ENCODE data around the gene SCMH1.

The SCMH1 gene

DNA sequence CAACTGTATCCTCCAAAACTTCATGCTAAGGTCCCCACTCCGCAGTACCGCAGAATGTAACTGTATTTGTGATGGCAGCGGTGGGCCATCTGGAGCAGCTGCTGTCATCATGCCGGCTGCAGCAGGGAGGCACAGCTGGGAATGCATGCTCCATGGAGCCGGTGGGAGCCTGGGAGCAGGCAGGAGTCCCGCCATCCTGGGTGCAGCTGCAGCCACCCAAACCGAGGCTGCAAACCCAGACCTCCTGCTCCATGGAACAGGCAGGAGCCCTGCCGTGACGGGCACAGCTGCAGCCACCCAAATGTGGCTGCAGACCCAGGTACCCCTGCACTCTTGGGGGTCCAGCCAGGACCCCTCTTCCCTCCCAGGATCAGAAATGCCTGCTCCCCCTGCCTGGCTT lies 80.3 kb downstream of the SCMH1 start:
- no peaks in the 10 kb centered on the region for H3K4me1 ChIP-seq (ENCODE audit: control insufficient read depth, insufficient read depth, low read length, poor library complexity, severe bottlenecking)
- no peak overlapping the region for H3K4me3 ChIP-seq (ENCODE audit: insufficient read depth, low read depth, low read length, poor library complexity, severe bottlenecking)
- no peaks in the 10 kb centered on the region for H3K36me3 ChIP-seq (ENCODE audit: control insufficient read depth, insufficient read depth, low read length)
- no peaks in the 10 kb centered on the region for H3K9me3 ChIP-seq (ENCODE audit: control insufficient read depth, low read length)
- H3K27me3 ChIP-seq (replicated peaks; ENCODE audit: control insufficient read depth, insufficient read depth, low read length, poor library complexity, severe bottlenecking), result no peaks in the 10 kb centered on the region
- H3K27ac ChIP-seq (ENCODE audit: insufficient read depth, low read length, poor library complexity, severe bottlenecking), result no peak overlapping the region
- DNase-seq, result no peak

DNA sequence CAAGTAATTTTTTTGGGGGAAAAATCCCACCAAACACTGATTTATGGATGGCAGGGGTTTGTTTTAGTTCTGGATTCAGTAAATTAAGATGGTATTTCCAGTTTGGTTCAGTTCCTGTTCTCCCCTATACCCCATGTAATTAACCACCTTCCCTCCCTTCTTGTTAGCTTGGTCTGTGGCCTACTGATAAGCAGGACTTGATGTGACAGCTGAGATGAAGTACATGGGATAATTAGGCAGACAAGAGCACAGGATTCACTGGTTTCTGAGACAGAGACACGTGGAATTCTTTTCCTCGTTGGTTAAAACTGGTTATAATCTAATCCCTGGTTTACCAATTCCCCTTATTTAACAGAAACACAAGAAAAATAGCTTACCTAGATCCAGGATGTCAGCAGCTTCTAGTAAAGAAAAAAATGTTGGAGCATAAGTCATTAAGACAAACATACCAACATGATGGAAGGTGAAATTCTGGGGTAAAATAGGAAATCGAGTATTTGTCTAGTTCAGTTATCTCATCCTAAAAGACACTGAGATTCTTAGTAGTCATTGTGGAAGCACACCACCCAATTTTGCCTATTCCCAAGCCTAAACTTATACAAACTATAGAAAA lies 81.5 kb downstream of the SCMH1 start:
- DNase-seq, result no peak
- Histone ChIP-seq H3K9me3 (ENCODE audit: control insufficient read depth, low read length) (no peaks in the 10 kb centered on the region), H3K4me3 (ENCODE audit: insufficient read depth, low read depth, low read length, poor library complexity, severe bottlenecking) (no peak overlapping the region), H3K27me3 (replicated peaks; ENCODE audit: control insufficient read depth, insufficient read depth, low read length, poor library complexity, severe bottlenecking) (no peaks in the 10 kb centered on the region), H3K36me3 (ENCODE audit: control insufficient read depth, insufficient read depth, low read length) (no peaks in the 10 kb centered on the region), H3K27ac (ENCODE audit: insufficient read depth, low read length, poor library complexity, severe bottlenecking) (no peak overlapping the region), H3K4me1 (ENCODE audit: control insufficient read depth, insufficient read depth, low read length, poor library complexity, severe bottlenecking) (no peaks in the 10 kb centered on the region)

GRCh38 chr1:41158966-41159365 lies 83.1 kb downstream of the SCMH1 start:
- Histone ChIP-seq H3K27ac (ENCODE audit: insufficient read depth, low read length, poor library complexity, severe bottlenecking) (no peak overlapping the region), H3K4me3 (ENCODE audit: insufficient read depth, low read depth, low read length, poor library complexity, severe bottlenecking) (no peak overlapping the region), H3K36me3 (ENCODE audit: control insufficient read depth, insufficient read depth, low read length) (no peaks in the 10 kb centered on the region), H3K9me3 (ENCODE audit: control insufficient read depth, low read length) (no peaks in the 10 kb centered on the region), H3K27me3 (replicated peaks; ENCODE audit: control insufficient read depth, insufficient read depth, low read length, poor library complexity, severe bottlenecking) (no peaks in the 10 kb centered on the region), H3K4me1 (ENCODE audit: control insufficient read depth, insufficient read depth, low read length, poor library complexity, severe bottlenecking) (no peaks in the 10 kb centered on the region)
- DNase-seq, result no peak

DNA sequence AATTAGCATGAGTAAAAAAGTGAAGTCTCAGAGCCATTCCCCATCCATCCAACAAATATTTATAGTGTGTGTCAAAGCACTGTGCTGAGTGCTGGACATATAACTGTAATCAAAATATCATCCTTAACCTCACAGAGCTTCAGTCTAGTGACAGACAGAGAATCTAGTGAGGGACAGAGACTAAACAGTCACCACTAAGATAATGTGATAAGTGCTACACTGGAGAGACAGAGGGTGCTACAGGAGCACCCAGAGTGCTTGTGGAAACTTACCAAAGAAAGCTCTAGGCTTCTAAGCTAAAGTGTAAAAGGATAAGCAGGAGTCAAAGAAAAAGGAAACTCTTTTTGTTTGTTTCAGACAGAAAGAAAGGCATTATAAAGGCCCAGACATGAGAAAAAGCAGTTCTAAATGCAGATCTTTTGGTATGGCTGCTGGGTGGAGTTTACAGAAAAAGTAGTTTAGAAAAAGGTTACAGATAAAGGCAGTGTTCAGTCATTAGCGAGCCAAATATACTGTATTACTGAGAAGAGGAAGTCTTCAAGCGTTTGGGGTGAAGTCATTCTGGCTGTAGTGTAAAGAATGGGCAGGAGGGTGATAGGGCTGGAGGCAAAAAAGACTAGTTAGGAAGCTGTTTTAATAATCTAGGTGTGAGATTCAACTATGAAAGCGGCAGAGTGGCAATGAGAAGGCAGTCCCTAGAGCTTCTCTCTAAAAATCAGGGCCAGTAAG lies 83.8 kb downstream of the SCMH1 start:
- Histone ChIP-seq H3K4me1 (ENCODE audit: control insufficient read depth, insufficient read depth, low read length, poor library complexity, severe bottlenecking) (no peaks in the 10 kb centered on the region), H3K4me3 (ENCODE audit: insufficient read depth, low read depth, low read length, poor library complexity, severe bottlenecking) (no peak overlapping the region), H3K36me3 (ENCODE audit: control insufficient read depth, insufficient read depth, low read length) (no peaks in the 10 kb centered on the region), H3K27me3 (replicated peaks; ENCODE audit: control insufficient read depth, insufficient read depth, low read length, poor library complexity, severe bottlenecking) (no peaks in the 10 kb centered on the region), H3K27ac (ENCODE audit: insufficient read depth, low read length, poor library complexity, severe bottlenecking) (no peak overlapping the region), H3K9me3 (ENCODE audit: control insufficient read depth, low read length) (no peaks in the 10 kb centered on the region)
- DNase-seq, result no peak

DNA sequence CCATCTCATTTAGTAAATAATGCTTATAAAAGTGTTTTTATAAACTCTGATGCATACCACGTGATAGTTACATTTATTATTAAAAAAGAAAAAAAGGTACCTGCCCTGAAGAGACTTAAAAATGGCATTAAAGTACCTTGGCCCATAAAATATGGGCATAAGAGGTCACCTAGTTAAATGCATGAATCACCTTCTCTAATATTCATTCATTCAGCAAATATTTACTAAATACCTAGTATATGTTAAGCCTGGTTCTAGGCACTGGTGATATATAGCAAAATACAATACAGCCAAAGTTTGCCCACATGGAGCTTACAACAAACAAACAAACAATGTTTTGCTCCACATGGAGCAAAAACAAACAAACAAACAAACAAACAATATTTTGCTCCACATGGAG lies 87.0 kb downstream of the SCMH1 start:
- no peak for DNase-seq
- H3K36me3 ChIP-seq (ENCODE audit: control insufficient read depth, insufficient read depth, low read length), result peaks cover 4% of the 10 kb centered on the region
- no peaks in the 10 kb centered on the region for H3K27me3 ChIP-seq (replicated peaks; ENCODE audit: control insufficient read depth, insufficient read depth, low read length, poor library complexity, severe bottlenecking)
- no peak overlapping the region for H3K4me3 ChIP-seq (ENCODE audit: insufficient read depth, low read depth, low read length, poor library complexity, severe bottlenecking)
- H3K27ac ChIP-seq (ENCODE audit: insufficient read depth, low read length, poor library complexity, severe bottlenecking), result no peak overlapping the region
- H3K4me1 ChIP-seq (ENCODE audit: control insufficient read depth, insufficient read depth, low read length, poor library complexity, severe bottlenecking), result no peaks in the 10 kb centered on the region
- no peaks in the 10 kb centered on the region for H3K9me3 ChIP-seq (ENCODE audit: control insufficient read depth, low read length)

DNA sequence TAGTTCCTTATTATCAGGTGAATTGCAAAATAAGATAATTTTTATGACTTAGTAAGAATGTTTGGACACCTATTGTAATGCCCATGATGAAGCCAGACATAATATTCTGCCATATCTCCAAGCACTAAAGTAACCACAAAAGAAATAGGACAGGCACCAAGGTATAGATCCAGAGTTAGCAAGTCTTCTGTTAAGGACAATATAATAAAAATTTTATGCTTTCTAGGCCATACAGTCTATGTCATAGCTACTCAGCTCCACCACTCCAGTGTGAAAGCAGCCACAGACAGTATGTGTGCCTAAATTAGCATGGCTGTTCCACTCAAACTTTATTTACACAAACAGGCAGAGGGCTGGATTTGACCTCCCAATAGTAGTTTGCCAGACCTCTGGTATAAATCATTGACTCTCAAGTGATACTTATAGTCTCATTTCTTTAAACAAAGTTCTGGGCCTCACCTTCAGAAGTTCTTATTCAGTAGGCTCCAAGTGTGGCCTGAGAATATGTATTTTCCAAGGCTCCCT lies 88.3 kb downstream of the SCMH1 start:
- no peaks in the 10 kb centered on the region for H3K27me3 ChIP-seq (replicated peaks; ENCODE audit: control insufficient read depth, insufficient read depth, low read length, poor library complexity, severe bottlenecking)
- H3K4me1 ChIP-seq (ENCODE audit: control insufficient read depth, insufficient read depth, low read length, poor library complexity, severe bottlenecking), result no peaks in the 10 kb centered on the region
- no peak overlapping the region for H3K4me3 ChIP-seq (ENCODE audit: insufficient read depth, low read depth, low read length, poor library complexity, severe bottlenecking)
- peaks cover 4% of the 10 kb centered on the region for H3K36me3 ChIP-seq (ENCODE audit: control insufficient read depth, insufficient read depth, low read length)
- DNase-seq, result no peak
- no peak overlapping the region for H3K27ac ChIP-seq (ENCODE audit: insufficient read depth, low read length, poor library complexity, severe bottlenecking)
- no peaks in the 10 kb centered on the region for H3K9me3 ChIP-seq (ENCODE audit: control insufficient read depth, low read length)

- Histone ChIP-seq H3K4me3 (ENCODE audit: insufficient read depth, low read depth, low read length, poor library complexity, severe bottlenecking) (no peak overlapping the region), H3K36me3 (ENCODE audit: control insufficient read depth, insufficient read depth, low read length) (peaks cover 4% of the 10 kb centered on the region), H3K4me1 (ENCODE audit: control insufficient read depth, insufficient read depth, low read length, poor library complexity, severe bottlenecking) (no peaks in the 10 kb centered on the region), H3K27ac (ENCODE audit: insufficient read depth, low read length, poor library complexity, severe bottlenecking) (no peak overlapping the region), H3K27me3 (replicated peaks; ENCODE audit: control insufficient read depth, insufficient read depth, low read length, poor library complexity, severe bottlenecking) (no peaks in the 10 kb centered on the region), H3K9me3 (ENCODE audit: control insufficient read depth, low read length) (no peaks in the 10 kb centered on the region)
- DNase-seq, result no peak
These were observed 89.5 kb downstream of the SCMH1 start for GRCh38 chr1:41152622-41153044.

- no peak for DNase-seq
- H3K36me3 ChIP-seq (ENCODE audit: control insufficient read depth, insufficient read depth, low read length), result peaks cover 4% of the 10 kb centered on the region
- no peaks in the 10 kb centered on the region for H3K9me3 ChIP-seq (ENCODE audit: control insufficient read depth, low read length)
- no peak overlapping the region for H3K4me3 ChIP-seq (ENCODE audit: insufficient read depth, low read depth, low read length, poor library complexity, severe bottlenecking)
- no peaks in the 10 kb centered on the region for H3K4me1 ChIP-seq (ENCODE audit: control insufficient read depth, insufficient read depth, low read length, poor library complexity, severe bottlenecking)
- no peak overlapping the region for H3K27ac ChIP-seq (ENCODE audit: insufficient read depth, low read length, poor library complexity, severe bottlenecking)
- H3K27me3 ChIP-seq (replicated peaks; ENCODE audit: control insufficient read depth, insufficient read depth, low read length, poor library complexity, severe bottlenecking), result no peaks in the 10 kb centered on the region
These were observed 90.3 kb downstream of the SCMH1 start for GRCh38 chr1:41151846-41152245.

- no peaks in the 10 kb centered on the region for H3K9me3 ChIP-seq (ENCODE audit: control insufficient read depth, low read length)
These were observed 92.5 kb downstream of the SCMH1 start for GRCh38 chr1:41149570-41149969.

DNA sequence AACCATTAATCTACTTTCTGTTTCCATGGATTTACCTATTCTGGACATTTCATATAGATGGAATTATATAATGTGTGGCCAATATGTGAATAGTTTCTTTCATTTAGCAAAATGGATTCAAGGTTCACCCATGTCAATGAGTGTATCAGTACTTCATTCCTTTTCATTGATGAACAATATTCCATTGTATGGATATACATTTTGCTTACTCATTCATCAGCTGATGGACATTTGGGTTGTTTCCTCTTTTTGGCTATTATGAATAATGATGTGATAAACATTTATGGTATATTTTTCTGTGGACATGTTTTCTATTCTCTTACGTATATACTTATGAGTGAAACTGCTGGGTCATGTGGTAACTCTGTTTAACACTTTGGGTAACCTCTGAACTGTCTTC lies 97.8 kb downstream of the SCMH1 start:
- Histone ChIP-seq H3K27me3 (replicated peaks; ENCODE audit: control insufficient read depth, insufficient read depth, low read length, poor library complexity, severe bottlenecking) (no peaks in the 10 kb centered on the region), H3K4me3 (ENCODE audit: insufficient read depth, low read depth, low read length, poor library complexity, severe bottlenecking) (no peak overlapping the region), H3K27ac (ENCODE audit: insufficient read depth, low read length, poor library complexity, severe bottlenecking) (no peak overlapping the region), H3K4me1 (ENCODE audit: control insufficient read depth, insufficient read depth, low read length, poor library complexity, severe bottlenecking) (no peaks in the 10 kb centered on the region), H3K9me3 (ENCODE audit: control insufficient read depth, low read length) (no peaks in the 10 kb centered on the region), H3K36me3 (ENCODE audit: control insufficient read depth, insufficient read depth, low read length) (no peaks in the 10 kb centered on the region)
- no peak for DNase-seq

More at GRCh38 chr1:41149570-41149969, 92.5 kb downstream of the SCMH1 start:
- Histone ChIP-seq H3K4me3 (ENCODE audit: insufficient read depth, low read depth, low read length, poor library complexity, severe bottlenecking) (no peak overlapping the region), H3K27ac (ENCODE audit: insufficient read depth, low read length, poor library complexity, severe bottlenecking) (no peak overlapping the region), H3K36me3 (ENCODE audit: control insufficient read depth, insufficient read depth, low read length) (peaks cover 4% of the 10 kb centered on the region), H3K4me1 (ENCODE audit: control insufficient read depth, insufficient read depth, low read length, poor library complexity, severe bottlenecking) (no peaks in the 10 kb centered on the region), H3K27me3 (replicated peaks; ENCODE audit: control insufficient read depth, insufficient read depth, low read length, poor library complexity, severe bottlenecking) (no peaks in the 10 kb centered on the region)
- DNase-seq, result no peak
